Hepatocyte (in vitro differentiated cells): Measurements from ENCODE around the gene STK39.

ENCODE experiments used
- CTCF ChIP-seq: fragments of 200-600 bp; sonication (generic); IDR thresholded peaks from 2 replicates; pipeline ENCODE4 v1.5.1; 2016; ENCODE audit warnings: antibody characterized with exemption, mild to moderate bottlenecking; ENCODE audit not compliant: poor library complexity
- EZH2 ChIP-seq: fragments of 200-600 bp; sonication (generic); IDR thresholded peaks from 2 replicates; pipeline ENCODE4 v1.6.1; 2016; ENCODE audit warnings: antibody characterized with exemption, mild to moderate bottlenecking, borderline replicate concordance
- EZH2phosphoT487 ChIP-seq: fragments of 200-600 bp; sonication (generic); IDR thresholded peaks from one replicate; pipeline ENCODE4 v1.6.1; 2018; ENCODE audit warnings: antibody characterized with exemption, mild to moderate bottlenecking, low read depth, moderate library complexity; ENCODE audit not compliant: unreplicated experiment, severe bottlenecking

- TF ChIP-seq CTCF (no peak), EZH2 (no peak), EZH2phosphoT487 (no peak)
Measured at GRCh38 chr2:167950571-167950970, 296.8 kb downstream of the STK39 start.
